GM18517 (cell line): Measurements from ENCODE around the gene IRS2.
"Not testable (repeated sequence)": the region's sequence is repeated elsewhere in the genome, so short reads cannot be mapped to it uniquely, and the experiment has no call there.

Source experiments
- ATAC-seq: cut with Tn5 transposase; IDR thresholded peaks from one replicate; pipeline ENCODE4 v1.9.1; 2021; ENCODE audit warnings: mild to moderate bottlenecking, moderate library complexity; ENCODE audit not compliant: unreplicated experiment

IRS2 gene

GRCh38 chr13:109786457-109787134 lies at the start of gene IRS2:
Gene IRS2, minus strand, starts transcription at chr13:109786583. Its CDS starts 530 bp downstream, at chr13:109786053.
- ATAC-seq = peak; percentile 97

GRCh38 chr13:109834973-109835720 lies 48.8 kb upstream of the IRS2 start:
- ATAC-seq = no peak

- ATAC-seq = no peak
Observed at GRCh38 chr13:109833940-109834339, 47.6 kb upstream of the IRS2 start.

DNA sequence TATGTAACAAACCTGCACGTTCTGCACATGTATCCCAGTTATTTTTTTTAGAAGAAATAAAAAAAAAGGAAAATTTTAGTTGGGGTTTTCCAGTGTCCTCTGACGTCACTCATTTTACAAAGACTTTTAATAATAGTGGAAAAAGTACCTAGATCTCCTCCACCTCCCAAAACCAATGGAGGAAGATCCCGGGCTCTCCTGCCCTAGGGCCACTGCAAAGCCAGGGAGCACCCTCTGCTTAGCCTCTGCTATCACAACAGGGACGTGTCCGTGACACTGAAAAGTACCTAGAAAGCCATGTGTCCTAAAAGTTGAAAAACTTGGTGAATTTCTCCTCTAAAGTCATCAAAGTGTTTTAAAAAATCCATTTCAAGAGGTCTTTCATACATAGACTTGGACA lies 46.7 kb upstream of the IRS2 start:
- ATAC-seq = no peak

GRCh38 chr13:109828591-109829316 lies 42.4 kb upstream of the IRS2 start:
- ATAC-seq = not testable (repeated sequence)

DNA sequence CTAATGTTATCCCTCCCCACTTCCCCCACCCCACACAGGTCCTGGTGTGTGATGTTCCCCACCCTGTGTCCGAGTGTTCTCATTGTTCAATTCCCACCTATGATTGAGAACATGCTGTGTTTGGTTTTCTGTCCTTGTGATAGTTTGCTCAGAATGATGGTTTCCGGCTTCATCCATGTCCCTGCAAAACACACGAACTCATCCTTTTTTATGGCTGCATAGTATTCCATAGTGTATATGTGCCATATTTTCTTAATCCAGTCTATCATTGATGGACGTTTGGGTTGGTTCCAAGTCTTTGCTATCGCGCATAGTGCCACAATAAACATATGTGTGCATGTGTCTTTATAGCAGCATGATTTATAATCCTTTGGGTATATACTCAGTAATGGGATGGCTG lies 36.8 kb upstream of the IRS2 start:
- not testable (repeated sequence) for ATAC-seq

GRCh38 chr13:109821103-109821502 lies 34.7 kb upstream of the IRS2 start:
- no peak for ATAC-seq

GRCh38 chr13:109819874-109820273 lies 33.5 kb upstream of the IRS2 start:
- ATAC-seq = no peak

GRCh38 chr13:109818886-109819285 lies 32.5 kb upstream of the IRS2 start:
- no peak for ATAC-seq

DNA sequence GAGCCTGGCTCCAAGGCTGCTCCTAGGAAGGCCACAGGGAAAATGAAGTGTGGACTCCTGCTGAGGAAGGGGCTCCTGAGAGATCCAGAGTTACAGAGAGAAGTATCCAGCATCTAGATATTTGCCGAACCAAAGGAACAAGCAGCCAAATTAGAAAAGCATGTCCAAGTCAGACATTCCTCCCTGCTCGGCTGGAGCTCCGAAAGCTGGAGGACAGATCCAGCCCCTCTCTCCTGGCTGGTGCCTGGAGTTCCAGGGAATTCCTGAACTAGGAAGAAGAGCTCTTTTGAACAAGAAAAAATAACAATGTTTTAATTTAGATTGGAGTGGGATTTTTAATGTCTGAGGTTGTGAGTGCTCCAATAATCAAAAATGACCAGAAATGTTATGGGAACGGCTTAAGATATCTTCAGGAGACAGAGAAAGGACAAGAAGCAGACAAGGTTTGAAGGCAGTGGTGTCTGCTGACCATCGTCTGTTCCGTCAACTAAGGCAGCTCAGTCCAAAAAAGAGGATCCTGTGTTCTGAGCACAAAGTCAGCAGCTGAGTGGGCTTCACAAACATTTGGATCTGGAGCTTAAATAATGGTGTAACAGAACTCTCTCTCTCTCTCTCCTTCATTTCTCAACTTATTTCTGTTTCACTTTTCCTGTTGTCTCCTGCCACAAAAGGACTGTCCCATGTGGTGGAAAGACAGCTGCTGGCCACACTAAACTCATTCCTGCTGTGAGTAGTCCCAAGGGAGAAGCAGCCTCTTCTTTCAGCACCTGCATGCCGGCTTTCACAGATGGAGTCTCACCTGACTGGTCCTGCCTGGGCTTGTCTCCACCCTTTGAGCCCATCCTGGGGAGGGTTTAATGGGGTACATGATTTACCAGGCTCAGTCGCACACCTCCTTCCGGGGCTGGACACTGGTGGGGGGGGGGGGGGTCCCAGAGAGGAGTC lies 31.5 kb upstream of the IRS2 start:
- no peak for ATAC-seq

DNA sequence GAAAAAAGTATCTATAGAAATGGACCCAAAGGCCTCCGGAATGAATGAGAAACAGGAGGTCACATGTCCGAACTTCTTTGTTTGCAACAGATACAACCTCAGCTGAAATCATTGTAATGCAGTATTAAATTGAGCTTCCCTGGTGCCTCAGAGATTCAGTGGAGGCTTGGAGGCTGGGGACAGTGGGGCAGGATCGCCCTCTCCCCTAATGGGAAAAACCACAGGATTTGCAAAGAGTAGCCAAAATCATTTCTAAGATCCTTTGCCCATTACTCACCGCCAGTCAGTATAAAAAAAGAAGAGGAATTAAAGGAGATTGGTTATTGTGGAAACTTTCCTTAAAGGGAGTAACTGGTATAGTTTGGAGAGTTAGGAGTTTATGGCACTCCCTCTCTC lies 30.4 kb upstream of the IRS2 start:
- no peak for ATAC-seq

DNA sequence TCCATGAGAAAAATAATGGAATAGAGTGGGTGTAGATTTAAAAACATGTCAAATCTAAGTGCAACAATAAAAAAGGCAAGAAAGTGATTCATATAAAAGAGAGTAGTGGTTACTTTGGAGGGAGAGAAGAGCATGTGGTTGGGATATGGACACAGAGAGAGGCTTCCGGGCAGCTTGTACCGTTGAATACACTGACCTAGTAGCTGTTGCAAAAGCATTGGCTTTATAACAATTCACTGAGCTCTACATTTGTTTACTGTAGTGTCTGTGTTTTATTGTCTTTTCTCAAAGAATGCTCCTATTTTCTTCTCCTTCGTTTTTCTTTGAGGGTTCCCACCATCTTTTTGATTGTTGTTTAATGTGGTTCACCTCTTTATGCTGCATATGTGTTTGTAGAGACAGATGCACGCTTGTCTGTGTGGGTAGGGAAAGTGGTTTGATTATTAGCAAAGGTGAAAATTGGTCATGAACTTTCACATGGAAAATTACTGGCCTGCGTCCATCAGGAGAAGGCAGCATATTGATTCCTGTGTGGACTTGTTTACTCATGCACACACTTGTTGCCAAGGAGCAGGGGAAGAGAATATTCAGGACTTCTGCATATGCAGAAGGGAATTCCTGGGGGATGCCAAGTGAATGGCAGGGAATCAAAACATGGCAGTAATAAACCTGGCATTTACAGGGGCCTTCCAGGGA lies 29.9 kb upstream of the IRS2 start:
- ATAC-seq = no peak

- ATAC-seq = no peak
Observed at GRCh38 chr13:109815651-109816050, 29.3 kb upstream of the IRS2 start.

- ATAC-seq = no peak
Observed at GRCh38 chr13:109813663-109814062, 27.3 kb upstream of the IRS2 start.

DNA sequence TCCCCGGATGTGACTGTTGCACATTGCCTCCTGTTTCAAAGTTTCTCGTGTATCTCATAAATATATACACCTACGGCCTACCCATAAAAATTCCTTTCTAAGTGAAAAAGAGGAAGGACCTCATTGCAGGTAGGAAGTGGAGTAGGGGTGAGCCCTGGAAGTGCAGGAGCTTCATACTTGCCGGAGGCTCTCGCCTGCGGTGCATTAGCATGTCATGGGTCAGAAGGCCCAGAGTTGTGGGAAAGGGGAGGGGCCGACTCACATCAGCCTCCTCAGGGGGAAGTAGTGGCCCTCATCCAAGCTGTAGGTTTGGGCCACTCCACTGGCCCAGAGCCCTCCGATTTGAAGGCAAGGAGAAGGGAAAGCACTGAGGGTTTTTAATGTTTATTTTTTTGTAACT lies 26.0 kb upstream of the IRS2 start:
- no peak for ATAC-seq

GRCh38 chr13:109810761-109811510 lies 24.6 kb upstream of the IRS2 start:
- no peak for ATAC-seq

- ATAC-seq = no peak
Observed at GRCh38 chr13:109809216-109809932, 23.0 kb upstream of the IRS2 start.

- no peak for ATAC-seq
Observed at GRCh38 chr13:109807345-109807744, 21.0 kb upstream of the IRS2 start.

DNA sequence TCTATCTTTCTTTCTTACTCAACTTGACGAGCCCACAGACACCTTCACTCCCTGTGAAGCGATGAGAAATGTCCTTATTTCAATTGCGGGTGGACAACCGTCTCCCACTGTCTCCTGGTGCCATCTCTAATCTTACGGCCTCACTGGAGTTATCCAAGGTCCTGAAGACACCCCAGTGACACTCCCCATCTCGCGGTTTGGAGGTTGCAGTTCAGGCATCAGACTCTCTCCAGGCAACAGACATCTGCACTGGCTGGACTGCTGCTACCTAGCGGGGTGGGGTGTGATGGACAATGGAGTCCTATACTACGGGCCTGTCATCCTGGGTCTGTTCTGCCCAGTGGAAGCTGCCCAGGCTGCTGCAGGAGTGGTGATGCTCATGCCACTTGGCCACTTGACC lies 18.3 kb upstream of the IRS2 start:
- no peak for ATAC-seq
